ENCODE data around the gene ZNF697.

ZNF697 gene

GRCh38 chr1:119662034-119662437 is 14.0 kb upstream of the ZNF697 start:
- no peak for DNase-seq (ENCODE audit: low spot score)

DNA sequence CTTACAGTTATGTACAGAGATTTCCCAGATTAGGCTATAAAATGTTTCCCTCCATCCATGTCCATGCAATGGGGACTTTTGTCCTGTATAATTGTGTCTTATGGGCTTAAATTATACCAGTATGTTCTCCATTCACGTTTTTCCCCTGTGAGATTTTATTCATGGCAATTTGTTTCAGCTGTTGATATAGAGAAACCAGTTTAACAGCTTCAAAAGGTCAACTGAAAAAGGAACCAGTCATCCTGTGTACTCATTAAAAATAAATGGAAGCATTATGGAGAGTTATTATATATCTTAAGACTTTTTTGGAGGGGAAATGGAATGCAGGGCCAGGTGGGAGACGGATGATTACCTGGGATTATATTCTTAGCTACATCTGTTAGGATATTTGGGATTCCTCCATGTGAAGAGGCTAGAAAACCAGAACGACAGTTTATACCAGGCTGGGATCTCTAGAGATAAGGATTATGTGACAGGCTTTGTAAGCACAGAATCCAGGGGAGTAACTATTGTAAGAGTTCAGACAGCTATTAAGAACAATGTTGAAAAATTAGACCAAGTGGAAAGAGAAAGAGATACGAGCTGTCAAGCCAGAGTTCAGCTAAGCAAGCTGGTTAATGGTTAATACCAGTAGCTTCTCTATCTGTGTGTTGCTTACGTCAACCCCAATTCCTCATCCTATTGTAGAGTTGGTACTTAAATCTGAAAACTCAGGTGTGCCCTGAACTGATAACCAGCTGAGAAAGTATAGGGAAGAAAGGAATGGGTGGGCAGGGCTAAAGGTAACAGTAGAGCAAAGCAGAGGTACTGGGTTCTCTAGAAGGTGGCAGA is 12.4 kb upstream of the ZNF697 start:
- no peak for DNase-seq (ENCODE audit: low spot score)

DNA sequence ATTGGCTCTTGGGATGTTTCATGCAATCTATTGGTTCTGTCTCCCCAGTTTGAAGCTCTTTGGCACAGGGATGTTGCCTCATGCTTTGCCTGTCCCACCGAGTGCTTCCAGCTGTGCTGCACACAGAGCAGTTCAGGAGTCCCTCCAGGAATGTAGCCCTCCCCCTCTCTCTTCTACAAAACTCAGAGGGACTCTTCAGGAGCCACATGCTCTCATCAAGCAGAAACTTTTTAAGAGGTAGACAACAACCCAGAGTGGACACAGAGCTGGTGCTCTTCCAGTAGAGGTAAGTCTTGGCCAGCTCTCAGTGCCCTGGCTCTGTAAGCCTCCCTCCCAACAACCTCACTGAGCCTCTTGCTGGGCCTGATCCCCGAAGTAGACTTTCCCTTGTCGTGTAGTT is 11.6 kb upstream of the ZNF697 start:
- DNase-seq (ENCODE audit: low spot score): no peak

DNA sequence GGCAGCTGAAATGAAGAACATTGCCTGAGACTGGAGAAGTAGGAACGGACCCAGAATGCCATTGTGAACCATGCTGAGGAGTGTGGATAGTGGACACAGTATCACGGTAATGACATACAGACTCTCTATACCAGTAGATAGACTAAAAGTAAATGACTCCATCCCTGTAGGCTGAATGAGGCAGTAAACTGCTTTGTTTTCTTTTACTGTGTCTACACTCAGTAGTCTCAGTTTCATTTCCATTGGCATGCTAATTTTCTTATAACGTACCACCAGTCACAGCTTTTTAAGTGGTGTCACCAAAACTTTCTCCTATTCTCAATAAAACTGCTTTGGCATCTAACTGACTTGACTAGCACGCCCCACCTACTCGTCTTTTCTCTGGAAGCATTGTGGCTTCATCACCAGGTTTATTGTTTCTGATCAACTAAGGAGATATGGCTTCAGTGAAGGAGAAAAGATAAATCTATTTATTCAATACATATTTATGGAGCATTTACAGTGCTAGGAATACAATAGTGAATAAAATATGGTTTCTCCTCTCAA is 8.4 kb upstream of the ZNF697 start:
- no peak for DNase-seq (ENCODE audit: low spot score)

- DNase-seq (ENCODE audit: low spot score): no peak
Measured at GRCh38 chr1:119655154-119655553, 7.1 kb upstream of the ZNF697 start.

GRCh38 chr1:119653839-119654170 is 5.7 kb upstream of the ZNF697 start:
- DNase-seq (ENCODE audit: low spot score): no peak

DNA sequence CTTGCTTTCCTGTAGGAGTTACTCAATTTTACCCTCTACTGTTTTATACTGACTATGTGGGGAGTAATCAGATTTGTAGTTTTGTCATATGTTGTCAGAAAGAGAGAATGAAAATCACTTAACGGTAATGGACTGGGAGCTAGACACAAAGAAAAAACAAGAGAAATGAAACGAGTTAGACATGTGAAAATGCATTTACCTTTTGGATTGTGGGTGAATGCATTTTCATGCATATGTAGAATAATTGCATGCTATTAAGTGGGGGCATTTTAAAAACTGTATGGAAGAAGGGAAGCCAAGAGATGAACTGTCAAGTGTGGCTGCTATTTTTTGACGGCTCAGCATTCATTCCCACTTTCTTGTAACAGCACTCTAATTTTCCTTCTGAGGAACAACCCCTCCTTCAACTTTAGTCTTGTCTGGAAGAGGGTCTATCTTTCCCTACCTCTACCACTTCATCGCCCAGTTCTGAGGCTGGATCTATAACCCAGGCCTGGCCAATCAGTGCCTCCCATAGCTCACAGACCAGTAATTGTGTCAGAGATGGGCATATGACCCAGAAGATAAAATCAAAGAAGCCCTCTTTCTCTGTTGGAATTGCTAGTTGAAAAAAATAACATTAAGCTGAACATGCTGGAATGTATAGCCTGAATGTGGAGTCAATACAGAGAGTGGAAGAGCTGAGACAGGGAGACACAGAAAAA is 5.2 kb upstream of the ZNF697 start:
- DNase-seq (ENCODE audit: low spot score): no peak

DNA sequence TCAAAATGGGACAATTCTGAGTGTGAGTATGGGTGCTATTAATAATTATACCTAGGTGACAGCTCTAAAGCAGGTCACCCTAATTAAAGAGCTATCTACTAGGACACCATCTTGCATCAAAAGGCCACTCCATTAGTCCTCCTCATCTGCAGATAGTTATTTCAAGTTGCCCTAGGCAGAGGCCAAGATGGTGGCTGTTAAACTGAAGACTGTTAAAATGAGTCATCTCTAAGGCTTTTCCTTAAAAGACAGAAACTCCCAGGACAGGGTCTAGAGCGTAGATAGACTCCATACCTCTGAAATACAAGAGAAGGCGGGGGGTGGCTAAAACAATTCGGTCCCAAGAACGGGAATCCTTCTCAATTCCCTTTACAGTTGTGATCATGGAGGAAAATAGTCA is 4.5 kb upstream of the ZNF697 start:
- DNase-seq (ENCODE audit: low spot score): no peak

- DNase-seq (ENCODE audit: low spot score): no peak
Measured at GRCh38 chr1:119651641-119652040, 3.6 kb upstream of the ZNF697 start.

- DNase-seq (ENCODE audit: low spot score): no peak
Measured at GRCh38 chr1:119651133-119651532, 3.1 kb upstream of the ZNF697 start.

DNA sequence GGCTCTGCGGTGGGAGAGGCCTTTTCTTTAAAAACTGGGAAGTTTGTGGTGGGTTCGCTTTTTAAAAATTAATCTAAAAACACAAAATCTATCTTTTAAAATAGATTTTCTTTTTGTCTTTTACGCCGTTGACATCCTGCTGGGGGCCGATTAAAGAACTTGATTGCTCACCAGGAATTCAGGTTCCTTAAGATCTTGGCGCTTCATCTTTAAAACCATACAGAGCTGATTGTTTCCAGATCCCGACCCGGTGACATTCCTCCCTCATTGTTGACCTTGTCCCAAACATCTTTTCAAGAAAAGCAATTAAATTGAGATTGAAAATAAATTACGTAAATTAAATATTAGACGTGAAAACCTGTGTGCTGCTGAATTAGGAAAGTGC is 546 bp upstream of the ZNF697 start:
- DNase-seq (ENCODE audit: low spot score): no peak

DNA sequence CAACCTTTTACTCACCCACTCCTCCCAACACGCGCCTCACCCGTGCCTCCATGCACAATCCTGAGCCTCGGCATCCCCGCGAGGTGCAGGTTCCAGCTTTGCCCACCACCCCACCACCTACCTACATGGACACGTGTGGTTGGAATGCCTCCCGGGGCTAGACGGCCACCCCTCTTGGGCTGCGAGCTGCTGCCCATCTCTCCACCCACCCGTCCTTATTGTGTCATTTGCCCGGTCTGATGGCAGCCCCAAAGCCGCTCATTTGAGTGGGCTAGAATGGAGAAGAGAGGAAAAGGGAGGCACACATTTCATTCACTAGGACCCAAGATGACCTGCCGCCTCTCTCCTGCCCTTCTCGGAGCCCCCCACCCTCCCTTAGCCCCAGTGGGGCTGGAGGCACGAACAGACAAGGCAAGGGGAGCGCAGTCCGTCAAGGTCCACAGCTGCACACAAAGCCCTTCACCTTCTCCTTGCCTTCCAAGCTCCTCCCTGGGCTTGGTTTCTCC is 785 bp downstream of the ZNF697 start:
- DNase-seq (ENCODE audit: low spot score): no peak

DNA sequence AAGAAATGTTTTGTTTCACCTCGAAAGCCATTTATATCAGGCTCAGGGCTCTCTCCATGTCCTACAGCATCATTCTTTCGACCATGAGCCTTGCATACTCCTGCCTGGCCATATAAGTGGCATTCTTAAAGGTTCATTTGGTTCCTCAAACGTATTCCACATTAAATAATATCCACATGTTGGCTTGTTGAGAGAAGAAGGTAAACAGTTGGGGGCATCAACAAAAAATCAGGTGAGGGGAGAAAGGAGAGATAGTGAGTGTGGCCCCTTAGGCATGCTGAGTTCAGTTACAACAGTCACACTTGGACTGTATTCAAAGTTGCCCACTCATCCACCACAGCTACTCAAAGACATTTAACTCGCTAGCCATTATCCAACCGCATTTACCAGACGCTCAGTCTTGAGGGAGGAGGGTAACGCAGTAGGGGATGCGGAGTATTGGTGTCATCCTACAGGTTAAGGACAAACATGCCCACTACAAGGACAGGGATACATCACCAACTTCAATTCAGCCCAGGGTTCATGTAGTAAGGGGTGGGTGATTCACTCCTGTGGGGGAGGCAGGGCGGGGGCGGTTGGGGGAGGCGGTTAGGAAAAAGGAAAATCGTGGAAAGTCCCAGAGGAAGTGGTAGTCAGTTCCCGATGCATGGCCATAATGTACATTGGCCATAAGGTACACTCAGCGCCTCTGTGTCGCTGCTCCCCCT is 1.4 kb downstream of the ZNF697 start:
- DNase-seq (ENCODE audit: low spot score): no peak

DNA sequence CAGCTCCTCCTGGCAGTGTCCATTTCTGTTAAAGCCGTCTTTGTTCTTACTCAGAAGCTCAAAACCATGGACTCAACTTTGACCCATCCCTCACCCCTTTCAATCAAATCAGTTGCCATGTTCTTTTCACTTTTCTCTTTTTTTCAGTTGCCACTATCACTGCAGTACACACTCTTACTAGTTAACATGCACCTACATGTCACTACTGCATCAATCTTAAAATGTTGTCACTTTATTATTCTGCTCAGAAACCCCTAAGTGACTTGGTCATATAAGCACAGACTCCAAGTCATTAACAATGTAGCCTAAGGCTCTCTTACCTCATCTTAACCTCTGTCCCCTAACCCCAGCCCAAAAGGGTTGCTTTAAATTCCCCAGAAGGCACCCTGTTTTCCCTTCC is 9.0 kb downstream of the ZNF697 start:
- no peak for DNase-seq (ENCODE audit: low spot score)

GRCh38 chr1:119637710-119638109 is 10.4 kb downstream of the ZNF697 start:
- DNase-seq (ENCODE audit: low spot score): no peak

- DNase-seq (ENCODE audit: low spot score): no peak
Measured at GRCh38 chr1:119636491-119637089, 11.5 kb downstream of the ZNF697 start.

GRCh38 chr1:119635811-119636390 is 12.2 kb downstream of the ZNF697 start:
- no peak for DNase-seq (ENCODE audit: low spot score)

DNA sequence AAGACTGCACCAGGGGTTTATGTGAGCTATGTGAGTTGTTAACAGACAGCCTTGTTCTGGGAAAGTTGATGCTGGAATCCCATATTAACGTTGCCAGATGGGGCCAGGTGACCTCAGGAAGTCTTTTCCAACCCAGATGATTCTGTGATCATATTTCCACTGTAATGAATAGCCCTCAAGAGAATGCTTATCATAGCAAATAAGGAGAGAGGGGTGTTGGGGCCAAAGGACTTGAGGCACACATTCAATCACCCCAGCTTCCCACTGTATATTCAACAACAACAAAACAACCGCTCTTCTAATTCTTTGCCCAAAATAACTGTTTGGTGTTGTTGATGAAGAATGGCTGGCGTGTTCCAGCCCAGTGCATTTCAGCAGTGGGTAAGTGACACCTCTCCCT is 14.1 kb downstream of the ZNF697 start:
- DNase-seq (ENCODE audit: low spot score): no peak

GRCh38 chr1:119633575-119633974 is 14.5 kb downstream of the ZNF697 start:
- no peak for DNase-seq (ENCODE audit: low spot score)

GRCh38 chr1:119632841-119633240 is 15.2 kb downstream of the ZNF697 start:
- no peak for DNase-seq (ENCODE audit: low spot score)

DNA sequence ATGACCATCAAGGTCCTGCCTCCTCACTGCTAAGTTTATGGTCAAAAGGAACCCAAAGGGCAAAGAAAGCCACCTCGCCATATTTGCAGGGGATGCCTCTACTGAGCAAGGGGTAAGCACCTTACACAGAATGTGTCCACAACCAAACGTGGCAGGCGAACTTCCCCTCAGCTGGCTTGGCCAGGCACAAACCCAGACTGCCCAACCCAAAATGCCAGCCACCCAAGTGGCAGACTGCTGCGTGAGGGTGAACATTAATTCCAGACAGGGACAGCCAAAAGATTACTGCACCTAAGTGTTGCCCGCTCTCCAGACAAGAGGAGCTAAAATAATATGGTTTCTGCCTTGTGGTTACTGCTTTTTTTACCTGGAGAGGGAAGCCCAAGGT is 16.0 kb downstream of the ZNF697 start:
- no peak for DNase-seq (ENCODE audit: low spot score)
